ENCODE results near the gene SHISA2. TPM values are rescaled to one million over a fixed set of nuclear protein-coding genes. Genes with fewer than 3 reads are reported as not detected.

Gene SHISA2
- total and polyA plus RNA-seq, 4 donors, result under 0.01 to 2.1 TPM; not detected in 2

- no peak for TF ChIP-seq FOXA1 (IDR thresholded peaks at IDR 0.05)
- TF ChIP-seq RXRA (IDR thresholded peaks at IDR 0.05), result no peak
- no peak for TF ChIP-seq SP1 (IDR thresholded peaks at IDR 0.05)
- no peak for TF ChIP-seq MAX (IDR thresholded peaks at IDR 0.05)
- TF ChIP-seq NR2F2 (IDR thresholded peaks at IDR 0.05), result no peak
- no peak for TF ChIP-seq TAF1 (conservative IDR thresholded peaks at IDR 0.05)
- TF ChIP-seq YY1 (IDR thresholded peaks at IDR 0.05), result no peak
- no peak for TF ChIP-seq ZBTB33 (IDR thresholded peaks at IDR 0.05)
These were observed 9.4 kb upstream of the SHISA2 start (continued) for GRCh38 chr13:26061256-26061655.

- TF ChIP-seq RAD21 (IDR thresholded peaks at IDR 0.05) (no peak), RXRA (IDR thresholded peaks at IDR 0.05) (no peak), HNF4A (conservative IDR thresholded peaks at IDR 0.05) (no peak), EGR1 (IDR thresholded peaks at IDR 0.05; ENCODE audit: low read depth in 2 of 2) (no peak), CTCF (IDR thresholded peaks at IDR 0.05; ENCODE audit: low read depth, low read length, missing input control) (no peak), SP1 (IDR thresholded peaks at IDR 0.05) (no peak), REST (IDR thresholded peaks at IDR 0.05) (no peak)
- H3K27ac ChIP-seq (ENCODE audit: low read depth in 1 of 2, low read length in 2 of 2), result no peak overlapping the region
- no peaks in the 10 kb centered on the region for H3K4me1 ChIP-seq (ENCODE audit: control insufficient read depth in 4 of 4, insufficient read depth in 4 of 4, low read length in 3 of 4)
- peaks cover 0 to under 1% (median 0%) of the 10 kb centered on the region in 4 donors for H3K27me3 ChIP-seq (ENCODE audit: control insufficient read depth in 4 of 4, insufficient read depth in 4 of 4, low read length in 3 of 4)
- no peak for DNase-seq (ENCODE audit: low spot score)
- no peak overlapping the region for H3K4me3 ChIP-seq (ENCODE audit: low read depth in 1 of 3, low read length in 3 of 3)
- no peaks in the 10 kb centered on the region for H3K9me3 ChIP-seq (ENCODE audit: control insufficient read depth in 4 of 4, low read length in 3 of 4)
- H3K9ac ChIP-seq (ENCODE audit: low read depth in 1 of 2, low read length in 2 of 2), result no peak overlapping the region
- no peaks in the 10 kb centered on the region for H3K36me3 ChIP-seq (ENCODE audit: control insufficient read depth in 4 of 4, insufficient read depth in 3 of 4, low read depth in 1 of 4, low read length in 3 of 4)
- 66% methylated on average over 4 of the region's 4 CpGs for WGBS
These were observed 8.5 kb upstream of the SHISA2 start for GRCh38 chr13:26060357-26060756.

GRCh38 chr13:26058704-26059103 lies 6.9 kb upstream of the SHISA2 start:
- DNase-seq (ENCODE audit: low spot score), result no peak
- no peak overlapping the region for H3K27ac ChIP-seq (ENCODE audit: low read depth in 1 of 2, low read length in 2 of 2)
- no peaks in the 10 kb centered on the region for H3K9me3 ChIP-seq (ENCODE audit: control insufficient read depth in 4 of 4, low read length in 3 of 4)
- no peaks in the 10 kb centered on the region for H3K36me3 ChIP-seq (ENCODE audit: control insufficient read depth in 4 of 4, insufficient read depth in 3 of 4, low read depth in 1 of 4, low read length in 3 of 4)
- TF ChIP-seq NR2F2 (IDR thresholded peaks at IDR 0.05) (no peak), MAX (IDR thresholded peaks at IDR 0.05) (no peak), CTCF (IDR thresholded peaks at IDR 0.05; ENCODE audit: low read depth, low read length, missing input control) (no peak), REST (IDR thresholded peaks at IDR 0.05) (no peak)
- no peaks in the 10 kb centered on the region for H3K4me1 ChIP-seq (ENCODE audit: control insufficient read depth in 4 of 4, insufficient read depth in 4 of 4, low read length in 3 of 4)
- no peak overlapping the region for H3K4me3 ChIP-seq (ENCODE audit: low read depth in 1 of 3, low read length in 3 of 3)
- peaks cover 0 to 2% (median under 1%) of the 10 kb centered on the region in 4 donors for H3K27me3 ChIP-seq (ENCODE audit: control insufficient read depth in 4 of 4, insufficient read depth in 4 of 4, low read length in 3 of 4)
- H3K9ac ChIP-seq (ENCODE audit: low read depth in 1 of 2, low read length in 2 of 2), result no peak overlapping the region
- WGBS, result 66% methylated on average over 6 of the region's 6 CpGs

All from liver (tissue), 9 donors.